ENCODE data around the gene TNFAIP8L3. TPM values are rescaled to one million over a fixed set of nuclear protein-coding genes. Genes with fewer than 3 reads are reported as not detected.
A peak's percentile ranks its signal among the peaks of the same experiment; 100 is the strongest.
"Not testable (repeated sequence)": the region's sequence is repeated elsewhere in the genome, so short reads cannot be mapped to it uniquely, and the experiment has no call there.

TNFAIP8L3 gene
- total RNA-seq, 1 experiment from 2014 or later, result 1.2 TPM

DNA sequence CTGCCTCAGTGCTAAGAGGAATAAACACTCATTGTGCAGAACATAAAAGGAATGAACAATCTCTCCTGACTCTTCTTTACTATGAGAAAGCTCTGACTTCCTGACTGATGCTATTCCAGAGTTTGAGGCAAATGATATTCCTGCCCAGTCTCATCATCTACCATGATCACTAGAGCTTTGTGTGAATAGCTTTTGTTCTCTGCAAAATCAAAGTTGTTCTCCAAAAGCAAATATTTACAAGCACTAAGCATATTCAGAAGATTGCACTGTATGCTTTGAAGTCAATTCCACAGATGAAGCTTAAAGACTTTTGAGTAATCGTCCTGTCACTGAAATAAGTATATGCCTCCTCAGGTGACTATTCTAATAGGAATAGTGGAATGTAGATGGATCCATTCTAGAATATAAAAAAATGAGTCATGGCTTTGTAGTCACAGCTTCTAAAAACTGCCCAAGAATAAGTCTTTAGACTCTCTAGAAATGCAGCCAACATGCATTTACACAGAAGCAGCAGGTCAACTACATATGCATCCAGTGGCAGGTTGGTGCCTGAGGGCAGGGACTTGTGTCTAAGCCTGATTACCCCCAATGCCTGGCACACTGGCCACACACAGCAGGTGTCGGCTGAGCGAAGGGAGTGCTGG, 34.6 kb downstream of the TNFAIP8L3 start:
- no peak for DNase-seq (ENCODE audit: low read depth)

DNA sequence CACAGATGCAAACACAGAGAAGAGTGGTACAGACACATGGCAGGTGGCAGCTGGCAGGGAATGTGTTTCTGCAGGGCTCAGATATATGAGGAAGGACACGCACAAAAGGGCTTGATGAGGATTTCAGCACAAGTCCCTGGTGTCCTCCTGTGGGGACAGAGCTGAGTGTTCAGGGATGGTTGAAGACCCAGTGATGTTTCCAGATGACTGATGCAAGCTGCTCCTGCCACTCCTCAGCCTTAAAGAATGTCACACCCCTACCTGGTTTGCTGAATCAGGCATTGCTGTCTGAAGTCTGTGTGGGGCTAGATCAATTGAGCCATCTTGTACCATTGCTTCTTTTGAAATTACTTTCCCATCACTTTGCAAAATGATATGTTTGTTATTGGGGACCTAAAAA, 40.2 kb downstream of the TNFAIP8L3 start:
- no peak for DNase-seq (ENCODE audit: low read depth)

DNA sequence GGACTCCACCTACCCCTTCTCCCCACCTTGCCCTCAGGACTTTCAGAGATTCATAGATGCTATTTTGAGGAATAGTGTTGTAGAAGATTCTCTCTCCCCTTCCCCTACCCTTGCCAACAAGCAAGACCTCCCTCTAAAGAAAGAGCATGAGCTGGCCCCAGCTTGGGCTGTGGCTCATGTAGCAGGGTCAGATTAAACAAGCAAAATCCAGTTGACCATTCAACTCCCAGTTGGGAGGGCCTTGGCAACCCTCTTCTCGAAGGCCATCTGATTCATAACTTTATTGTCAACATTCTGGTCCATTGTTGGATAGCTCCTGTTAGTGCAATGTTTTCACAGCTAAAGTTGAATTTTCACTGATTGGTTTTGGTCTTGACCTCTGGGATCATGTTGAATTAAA, 41.1 kb downstream of the TNFAIP8L3 start:
- no peak for DNase-seq (ENCODE audit: low read depth)

DNA sequence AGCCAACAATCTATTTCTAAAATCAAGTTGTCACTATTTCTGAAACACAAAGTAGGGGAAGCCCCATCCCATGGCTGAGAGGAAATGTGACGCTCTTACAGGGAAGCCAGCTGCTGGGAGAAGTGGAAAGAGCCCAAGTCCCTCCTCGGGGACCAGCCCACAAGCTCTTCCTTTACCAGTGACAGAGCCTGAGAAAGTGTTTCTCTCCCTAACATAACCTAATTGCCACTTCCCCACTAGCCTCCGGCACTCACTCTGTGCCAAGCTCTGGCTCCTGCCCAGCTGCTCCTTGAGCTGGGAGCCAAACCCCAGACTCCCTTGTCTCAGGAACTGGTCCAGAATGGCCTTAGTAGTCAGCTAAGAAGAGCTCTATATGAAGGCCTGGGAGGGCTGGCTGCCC, 42.9 kb downstream of the TNFAIP8L3 start:
- peak; percentile 89 for DNase-seq (ENCODE audit: low read depth)

DNA sequence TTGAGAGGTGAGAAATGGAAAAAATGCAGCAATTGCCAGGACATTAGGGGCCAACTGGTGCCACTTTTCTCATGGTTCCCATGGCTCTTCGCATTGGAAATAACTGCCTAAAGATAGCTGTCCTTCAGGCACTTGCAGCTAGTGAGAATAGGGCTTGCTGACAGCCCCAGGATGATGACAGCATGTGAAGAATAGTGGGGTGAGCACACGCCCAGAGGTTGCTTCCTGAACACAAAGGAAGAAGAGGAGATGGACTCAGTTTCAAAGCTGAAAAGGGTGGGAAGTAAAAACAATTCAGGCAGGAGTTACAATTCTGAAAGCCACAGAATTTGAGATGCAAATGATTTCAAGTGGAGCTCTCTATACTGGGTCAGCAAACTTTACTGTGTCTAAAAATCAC, 45.6 kb downstream of the TNFAIP8L3 start:
- no peak for DNase-seq (ENCODE audit: low read depth)

DNA sequence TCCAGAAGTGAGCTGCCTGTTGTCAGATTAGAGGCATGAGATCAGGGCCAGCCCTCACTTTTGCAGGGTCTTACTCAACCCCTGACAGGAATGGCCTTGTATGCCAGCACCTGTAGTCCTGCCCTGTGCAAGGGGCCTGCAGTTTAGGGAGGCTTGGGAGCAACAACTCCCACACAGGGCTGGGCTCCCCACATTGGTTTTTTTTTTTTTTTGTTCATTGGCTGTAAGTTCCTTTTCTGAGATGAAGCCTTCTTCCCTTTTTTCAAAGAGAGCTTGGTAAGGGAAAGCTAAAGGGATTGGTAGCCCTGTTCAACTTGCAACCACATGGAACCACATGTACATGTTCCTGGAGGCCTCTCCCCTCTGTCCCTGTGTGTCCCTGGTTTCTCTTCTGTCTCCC, 46.4 kb downstream of the TNFAIP8L3 start:
- no peak for DNase-seq (ENCODE audit: low read depth)

DNA sequence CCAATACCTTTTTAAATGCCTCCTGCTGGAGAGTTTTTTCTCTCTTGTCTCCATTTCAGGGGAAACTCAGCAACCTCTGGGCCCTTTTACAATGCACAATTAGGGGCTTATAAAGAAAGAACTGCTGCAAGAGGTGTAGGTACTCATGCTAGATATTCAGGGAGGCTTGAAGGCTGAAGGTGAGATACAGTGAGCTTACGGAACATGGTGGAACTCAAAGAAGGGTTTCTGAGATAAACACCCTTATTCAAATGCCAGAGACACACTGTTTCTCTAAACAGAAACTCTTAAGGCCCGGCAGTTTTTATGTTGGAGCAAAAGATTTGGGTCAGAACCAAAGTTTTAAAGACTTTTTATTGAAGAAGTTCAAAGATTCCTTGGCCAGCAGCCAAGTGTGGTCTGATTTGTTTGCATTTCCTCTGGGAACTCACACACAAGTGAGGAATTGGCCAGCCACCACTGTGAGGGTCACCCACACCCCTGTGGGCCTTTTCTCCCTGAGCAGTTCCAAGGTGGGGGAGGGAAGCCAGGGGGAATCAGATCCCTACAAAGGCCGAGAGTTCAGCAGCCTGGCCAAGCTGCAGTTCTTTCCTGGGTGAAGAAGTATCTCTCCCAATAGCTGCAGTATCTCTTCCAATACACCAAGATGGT, 47.8 kb downstream of the TNFAIP8L3 start:
- peak; percentile 34 for DNase-seq (ENCODE audit: low read depth)

DNA sequence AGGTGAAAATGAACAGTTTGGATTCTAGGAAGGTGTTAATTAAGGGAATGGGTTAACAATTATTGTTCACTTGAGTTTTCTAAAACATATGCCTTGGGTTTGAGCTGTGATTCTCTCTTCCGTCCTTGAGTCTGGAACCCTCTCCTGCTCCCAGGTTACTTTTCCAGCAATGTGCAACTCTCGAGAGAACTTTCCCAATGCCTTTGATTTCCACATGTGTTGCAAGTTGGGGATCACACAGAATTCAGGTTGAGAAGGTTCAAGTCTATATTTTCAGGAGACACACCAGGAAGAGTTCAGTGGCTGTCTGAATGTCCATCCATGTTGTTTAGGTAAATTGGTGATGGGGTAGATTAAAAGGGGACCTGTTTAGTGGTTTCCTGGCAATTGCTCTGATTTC, 48.7 kb downstream of the TNFAIP8L3 start:
- DNase-seq (ENCODE audit: low read depth), result no peak

DNA sequence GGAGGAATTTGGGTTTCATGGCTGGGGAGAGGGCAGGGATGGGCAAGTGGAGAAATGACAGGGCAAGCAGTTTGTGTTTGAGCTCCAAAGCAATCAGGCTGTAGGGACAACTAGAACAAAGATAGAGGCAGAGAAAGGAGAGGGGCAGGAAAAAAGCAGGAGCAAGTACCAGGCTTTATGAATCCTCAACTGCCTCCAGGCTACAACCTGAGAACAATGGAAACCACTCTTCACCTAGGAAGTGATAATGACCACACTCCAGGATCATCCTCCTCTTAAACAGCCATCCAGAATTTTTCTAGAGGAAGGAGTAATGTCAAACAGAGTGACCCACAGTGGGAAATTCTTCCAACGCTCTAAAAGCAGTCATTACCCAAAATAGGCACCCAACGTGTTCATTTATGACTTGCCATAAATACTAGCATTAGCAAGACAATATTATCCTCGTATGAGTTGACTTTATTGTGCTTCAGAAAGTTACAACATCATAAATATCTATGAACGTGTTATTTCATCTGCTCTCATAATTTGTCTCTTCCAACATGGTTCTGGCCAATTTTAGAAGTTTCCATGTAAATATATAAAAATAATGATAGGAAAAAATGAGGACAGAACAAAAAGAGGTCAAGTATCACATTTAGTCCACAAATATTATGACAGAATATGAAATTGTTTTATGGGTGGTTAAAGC, 50.5 kb downstream of the TNFAIP8L3 start:
- no peak for DNase-seq (ENCODE audit: low read depth)

DNA sequence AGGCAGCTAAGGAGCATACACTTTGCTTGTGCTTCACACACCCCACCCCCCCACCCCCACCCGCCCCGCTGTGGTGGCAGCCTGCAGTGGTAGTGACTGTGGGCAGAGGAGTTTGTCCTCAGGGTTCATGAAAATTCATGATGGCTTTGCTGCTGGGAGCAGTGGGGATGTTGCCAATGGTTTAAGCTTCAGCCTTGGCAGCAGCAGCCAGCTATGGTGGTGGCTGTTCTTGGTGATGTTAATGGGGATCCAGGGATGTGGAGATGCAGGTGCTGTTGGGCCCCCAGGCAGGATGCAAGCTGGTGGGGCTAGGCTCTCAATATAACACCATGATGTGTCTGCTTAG, 55.8 kb downstream of the TNFAIP8L3 start:
- no peak for DNase-seq (ENCODE audit: low read depth)

DNA sequence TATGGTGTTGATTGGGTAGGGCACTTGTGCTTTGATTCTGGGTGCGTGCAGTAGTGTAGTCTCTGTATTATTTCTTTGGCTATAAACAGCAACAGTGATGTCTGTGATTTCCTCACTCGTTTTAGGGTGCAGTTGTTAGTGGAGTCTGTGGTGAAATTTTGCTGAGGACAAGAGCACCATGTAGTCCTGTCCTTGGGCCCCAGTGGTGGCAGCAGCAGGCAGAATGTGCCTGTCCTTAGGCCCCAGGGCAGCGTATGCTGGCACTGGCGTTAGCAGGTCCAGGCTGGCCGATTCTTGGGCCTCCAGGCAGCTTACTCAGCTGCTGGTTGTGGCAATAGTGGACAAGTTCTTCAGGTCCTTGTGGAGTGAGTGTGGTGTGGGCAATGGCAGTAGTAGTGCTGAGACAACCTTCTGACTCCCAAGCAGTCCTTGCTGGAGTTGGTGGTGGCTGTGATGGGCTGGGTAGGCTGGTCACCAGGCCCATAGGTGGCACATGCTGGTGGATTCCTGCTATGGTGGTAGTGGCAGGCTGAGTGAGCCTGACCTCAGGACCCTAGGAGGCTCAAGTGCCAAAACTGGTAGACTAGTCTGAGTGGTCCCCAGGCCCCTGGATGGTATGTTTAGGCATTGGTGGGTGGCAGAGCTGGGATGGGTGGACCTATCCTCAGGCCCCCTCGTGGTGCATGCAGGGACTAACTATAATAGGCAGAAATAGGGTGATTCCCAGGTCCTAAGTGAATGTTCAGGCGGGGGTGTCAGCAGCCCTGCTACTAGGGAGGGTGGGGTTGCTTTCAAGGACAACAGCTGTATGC, 56.3 kb downstream of the TNFAIP8L3 start:
- DNase-seq (ENCODE audit: low read depth), result no peak

DNA sequence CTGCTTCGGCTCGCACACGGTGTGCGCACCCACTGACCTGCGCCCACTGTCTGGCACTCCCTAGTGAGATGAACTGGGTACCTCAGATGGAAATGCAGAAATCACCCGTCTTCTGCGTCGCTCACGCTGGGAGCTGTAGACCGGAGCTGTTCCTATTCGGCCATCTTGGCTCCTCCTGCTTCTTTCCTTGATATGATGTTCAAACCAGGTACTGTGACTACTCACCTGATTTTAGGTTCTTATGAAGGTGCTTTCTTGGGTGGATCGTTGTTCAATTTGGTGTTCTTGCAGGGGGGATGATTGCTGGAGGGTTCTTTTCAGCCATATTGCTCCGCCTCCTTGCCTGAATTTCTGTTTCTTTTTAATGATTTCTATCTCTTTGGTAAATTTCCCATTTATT, 57.2 kb downstream of the TNFAIP8L3 start:
- not testable (repeated sequence) for DNase-seq (ENCODE audit: low read depth)

DNA sequence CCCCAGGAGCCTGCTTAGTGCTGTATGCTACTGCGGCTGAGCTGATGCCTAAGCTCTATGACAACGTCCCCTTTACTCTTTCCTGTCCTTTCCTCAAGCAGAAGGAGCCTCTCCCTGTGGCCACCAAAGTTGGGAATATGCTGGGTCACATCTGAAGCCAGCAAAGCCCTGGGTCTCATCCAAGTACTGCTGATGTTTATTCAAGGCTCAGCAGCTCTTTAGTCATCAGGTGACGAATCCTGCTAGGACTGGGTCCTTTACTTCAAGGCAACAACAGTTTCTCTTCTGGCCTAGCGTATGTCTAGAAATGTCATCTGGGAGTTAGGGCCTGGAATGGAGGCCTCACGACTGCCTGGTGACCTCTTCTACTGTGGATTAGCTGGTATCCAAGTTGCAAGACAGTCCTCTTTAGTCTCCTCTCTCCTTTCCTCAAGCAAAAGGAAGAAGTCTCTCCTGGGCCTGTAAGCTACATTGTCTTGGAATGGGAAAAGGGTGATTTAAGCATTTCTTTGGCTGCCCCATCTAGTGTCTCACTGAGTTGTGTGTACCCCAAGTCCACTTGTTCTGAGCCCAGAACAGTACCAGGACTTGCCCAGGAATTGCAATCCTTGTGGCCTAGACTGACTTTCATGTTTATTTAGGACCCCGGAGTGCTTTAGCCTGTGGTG, 63.9 kb downstream of the TNFAIP8L3 start:
- DNase-seq (ENCODE audit: low read depth), result peak; percentile 95

DNA sequence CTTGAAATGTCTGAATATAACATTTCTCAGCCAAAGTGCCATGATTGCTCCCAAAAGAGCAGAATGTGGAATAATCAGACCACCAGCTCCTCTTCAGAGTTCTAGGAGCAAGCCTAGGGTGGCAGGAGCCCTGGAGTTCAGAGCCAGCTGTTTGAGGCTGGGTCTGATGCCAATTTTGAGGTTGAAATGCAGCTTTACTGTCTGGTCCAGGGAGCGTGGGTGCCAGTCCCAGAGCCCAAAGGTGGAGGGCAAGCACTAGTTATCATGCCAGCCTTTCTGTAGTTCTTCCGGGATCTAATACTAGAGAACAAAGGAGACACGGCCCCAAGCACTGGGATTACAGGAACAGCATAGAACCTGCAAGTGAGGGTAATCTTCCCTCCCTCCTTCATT, 69.3 kb downstream of the TNFAIP8L3 start:
- no peak for DNase-seq (ENCODE audit: low read depth)

DNA sequence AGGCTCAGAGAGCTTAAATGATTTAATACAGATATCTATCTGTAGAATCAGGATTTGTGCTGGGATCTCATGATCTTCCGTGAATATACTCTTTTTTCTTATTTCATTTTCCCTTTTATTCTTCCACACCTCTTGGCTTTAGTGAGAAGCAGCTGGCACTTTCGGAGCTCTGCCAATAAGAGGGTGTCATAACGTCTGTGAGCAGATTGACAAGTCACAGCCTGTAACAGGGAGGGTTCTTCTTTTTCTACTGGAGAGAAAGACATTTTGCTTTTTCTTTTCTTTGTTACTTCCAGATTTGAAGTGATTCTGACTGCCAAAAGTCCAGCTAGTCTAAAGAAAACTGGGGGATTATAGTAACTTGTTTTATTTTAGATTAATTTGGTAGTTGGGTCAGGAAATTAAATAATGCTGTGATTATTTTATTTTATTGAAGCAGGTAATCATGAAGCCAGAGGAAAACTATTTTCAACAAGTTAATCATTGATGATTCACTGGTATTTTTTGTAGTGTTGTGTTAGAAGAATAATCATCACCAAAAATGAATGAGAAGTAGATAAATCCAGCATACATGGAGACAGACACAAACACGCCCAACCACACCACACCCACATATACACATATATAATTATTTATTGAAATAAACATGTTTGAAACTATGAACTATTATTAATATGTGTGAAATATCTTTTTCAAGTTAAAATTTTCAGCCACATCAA, 69.8 kb downstream of the TNFAIP8L3 start:
- DNase-seq (ENCODE audit: low read depth), result no peak

DNA sequence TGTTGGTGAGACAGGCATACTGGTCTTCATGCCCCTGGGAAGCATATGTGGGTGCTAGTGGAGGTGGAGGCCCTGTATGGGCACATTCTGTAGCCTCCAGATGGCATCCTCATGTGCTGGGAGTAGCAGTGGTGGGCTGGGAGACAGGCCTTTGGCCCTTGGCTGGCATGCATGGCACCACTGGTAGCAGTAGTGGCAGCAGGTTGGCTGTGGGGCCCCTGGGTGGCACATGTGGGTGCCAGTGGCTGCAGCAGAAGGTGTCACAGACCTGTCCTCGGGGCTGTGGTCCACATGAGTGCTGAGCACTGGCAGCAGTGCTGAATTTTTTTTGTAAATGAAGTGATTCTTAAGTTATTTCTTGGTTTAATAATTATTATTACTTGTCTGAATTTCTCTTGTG, 71.2 kb downstream of the TNFAIP8L3 start:
- no peak for DNase-seq (ENCODE audit: low read depth)

DNA sequence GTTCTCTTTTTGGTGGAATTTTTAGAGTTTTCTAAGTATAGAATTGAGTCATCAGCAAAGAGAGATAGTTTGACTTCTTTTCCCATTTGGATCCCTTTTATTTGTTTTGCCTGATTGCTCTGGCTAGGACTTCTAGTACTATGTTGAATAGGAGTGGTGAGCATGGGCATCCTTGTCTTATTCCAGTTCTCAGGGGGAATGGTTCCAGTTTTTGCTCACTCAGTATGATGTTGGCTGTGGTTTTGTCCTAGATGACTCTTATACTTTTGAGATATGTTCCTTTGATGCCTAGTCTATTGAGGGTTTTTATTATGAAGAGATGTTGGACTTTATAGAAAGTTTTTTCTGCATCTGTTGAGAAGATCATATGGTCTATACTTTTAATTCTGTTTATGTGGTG, 72.5 kb downstream of the TNFAIP8L3 start:
- DNase-seq (ENCODE audit: low read depth), result no peak

DNA sequence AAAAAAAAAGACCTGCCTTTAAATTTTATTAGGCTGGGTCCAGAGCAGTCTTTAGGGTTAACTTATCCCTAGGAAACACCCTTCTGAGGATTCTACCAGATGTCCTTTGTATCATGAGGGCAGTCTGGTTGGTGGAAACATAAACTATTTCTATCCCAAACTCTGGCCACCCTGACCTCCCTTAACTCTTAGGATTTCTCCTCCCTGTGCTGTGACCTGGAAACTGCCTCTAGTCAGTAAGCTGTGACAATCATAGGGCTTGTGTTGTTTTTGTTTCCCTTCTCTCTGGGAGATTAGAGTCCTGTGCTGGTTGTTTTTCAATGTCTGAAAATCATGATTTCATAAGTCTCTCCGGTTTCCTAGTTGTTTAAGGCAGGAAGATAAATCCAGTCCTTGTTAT, 78.1 kb downstream of the TNFAIP8L3 start:
- no peak for DNase-seq (ENCODE audit: low read depth)

DNA sequence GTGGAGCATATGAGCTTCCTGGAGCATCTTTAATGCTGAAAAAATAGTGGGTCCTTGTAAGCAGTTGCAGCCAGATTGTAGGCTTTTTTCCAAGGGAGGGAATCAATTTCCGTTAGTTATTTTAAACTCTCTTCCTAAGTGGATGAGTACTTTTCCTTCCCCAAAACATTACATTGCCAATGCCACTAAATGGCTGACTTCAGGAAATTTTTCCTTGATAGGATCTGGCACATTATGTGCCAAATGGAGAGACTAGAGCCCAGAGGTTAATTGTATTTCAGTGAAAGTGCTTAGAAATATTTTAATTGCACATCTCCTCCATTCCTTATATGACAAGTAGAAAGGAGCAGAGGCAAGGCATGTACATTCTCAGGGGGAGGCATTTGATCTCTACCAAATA, 83.5 kb downstream of the TNFAIP8L3 start:
- no peak for DNase-seq (ENCODE audit: low read depth)

DNA sequence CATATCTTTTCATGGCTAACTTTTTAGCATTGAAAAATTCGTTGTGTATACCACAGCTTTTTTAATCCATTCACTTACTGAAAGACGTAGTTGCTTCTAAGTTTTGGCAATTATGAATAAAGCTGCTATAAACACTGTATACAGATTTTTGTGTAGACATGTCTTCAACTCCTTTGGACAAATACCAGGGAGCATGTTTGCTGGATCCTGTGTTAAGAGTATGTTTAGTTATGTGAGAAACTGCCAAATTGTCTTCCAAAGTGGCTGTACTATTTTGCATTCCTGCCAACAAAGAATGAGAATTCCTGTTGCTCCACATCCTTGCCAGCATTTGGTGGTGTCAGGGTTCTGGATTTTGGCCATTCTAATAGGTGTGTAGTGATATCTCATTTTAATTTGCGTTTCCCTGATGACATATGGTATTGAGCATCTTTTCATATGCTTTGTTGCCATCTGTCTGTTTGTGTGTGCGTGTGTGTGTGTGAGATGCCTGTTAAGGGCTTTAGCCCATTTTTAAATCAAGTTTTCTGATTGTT, 87.5 kb downstream of the TNFAIP8L3 start:
- DNase-seq (ENCODE audit: low read depth), result no peak

Measured in M059J (cell line).